Neutrophil (primary cell): ENCODE measurements around the gene SYT2.
"Not testable (repeated sequence)": the region's sequence is repeated elsewhere in the genome, so short reads cannot be mapped to it uniquely, and the experiment has no call there.

ENCODE experiments used
- H3K27ac ChIP-seq: fragments of 200-600 bp; sonication (generic); 2 replicates; pipeline ENCODE4 v1.5.1; 2016; ENCODE audit warnings: mild to moderate bottlenecking, moderate library complexity
- H3K27me3 ChIP-seq: fragments of 200-600 bp; sonication (generic); 2 replicates; pipeline ENCODE4 v1.6.0; 2016; ENCODE audit warnings: mild to moderate bottlenecking
- H3K36me3 ChIP-seq: fragments of 200-600 bp; sonication (generic); 2 replicates; pipeline ENCODE4 v1.5.1; 2017
- H3K4me1 ChIP-seq, 2 experiments: fragments of 200-600 bp in 1 of 2; sonication (generic) in 1 of 2; 1 replicate in 1 of 2; 2 replicates in 1 of 2; pipeline versions ENCODE4 v1.5.1 to v1.6.1; 2013 to 2016; ENCODE audit warnings: low read depth in 1 of 2, low read length in 1 of 2, mild to moderate bottlenecking in 1 of 2, moderate library complexity in 1 of 2; ENCODE audit not compliant: control insufficient read depth in 1 of 2, insufficient read depth in 1 of 2
- H3K4me3 ChIP-seq, 2 experiments: fragments of 200-600 bp in 1 of 2; sonication (generic) in 1 of 2; 1 replicate in 1 of 2; 2 replicates in 1 of 2; pipeline ENCODE4 v1.5.1; 2013 to 2016; ENCODE audit warnings: low read depth in 1 of 2, low read length in 1 of 2, mild to moderate bottlenecking in 1 of 2, moderate library complexity in 1 of 2
- H3K9me3 ChIP-seq: fragments of 200-600 bp; sonication (generic); 2 replicates; pipeline ENCODE4 v1.5.1; 2016
- CTCF ChIP-seq: fragments of 200-600 bp; sonication (generic); IDR thresholded peaks from 2 replicates; pipeline ENCODE4 v1.5.1; 2016; ENCODE audit warnings: antibody characterized with exemption

SYT2 gene

GRCh38 chr1:202553560-202554038, 156.7 kb downstream of the SYT2 start:
- no peaks in the 10 kb centered on the region for H3K9me3 ChIP-seq
- peak overlapping the region; percentile 12 for H3K27ac ChIP-seq
- no peak for TF ChIP-seq CTCF

GRCh38 chr1:202553078-202553477, 157.2 kb downstream of the SYT2 start:
- H3K4me3 ChIP-seq, H3K9me3 ChIP-seq, H3K4me1 ChIP-seq, H3K27me3 ChIP-seq, H3K27ac ChIP-seq: not testable (repeated sequence)
- peaks cover 28% of the 10 kb centered on the region for H3K36me3 ChIP-seq

More at GRCh38 chr1:202553560-202554038, 156.7 kb downstream of the SYT2 start:
- H3K4me1 ChIP-seq: no peaks in the 10 kb centered on the region
- no peak overlapping the region for H3K4me3 ChIP-seq
- H3K36me3 ChIP-seq: peaks cover 28% of the 10 kb centered on the region
- no peaks in the 10 kb centered on the region for H3K27me3 ChIP-seq

GRCh38 chr1:202552615-202553014, 157.6 kb downstream of the SYT2 start:
- not testable (repeated sequence) for H3K27ac ChIP-seq, H3K4me1 ChIP-seq, H3K4me3 ChIP-seq, H3K9me3 ChIP-seq, H3K27me3 ChIP-seq
- peaks cover 28% of the 10 kb centered on the region for H3K36me3 ChIP-seq

GRCh38 chr1:202551683-202552082, 158.6 kb downstream of the SYT2 start:
- Histone ChIP-seq H3K27ac (no peak overlapping the region), H3K4me1 (no peaks in the 10 kb centered on the region), H3K36me3 (peaks cover 23% of the 10 kb centered on the region), H3K4me3 (no peak overlapping the region), H3K9me3 (no peaks in the 10 kb centered on the region), H3K27me3 (no peaks in the 10 kb centered on the region)
- TF ChIP-seq CTCF: no peak

GRCh38 chr1:202550088-202550487, 160.2 kb downstream of the SYT2 start:
- not testable (repeated sequence) for H3K4me1 ChIP-seq, H3K27ac ChIP-seq, H3K9me3 ChIP-seq, H3K27me3 ChIP-seq, H3K4me3 ChIP-seq
- H3K36me3 ChIP-seq: peaks cover 20% of the 10 kb centered on the region

- no peak overlapping the region for H3K4me3 ChIP-seq
- no peaks in the 10 kb centered on the region for H3K9me3 ChIP-seq
- no peaks in the 10 kb centered on the region for H3K4me1 ChIP-seq
- H3K27ac ChIP-seq: no peak overlapping the region
- H3K27me3 ChIP-seq: no peaks in the 10 kb centered on the region
- TF ChIP-seq CTCF: no peak
- peaks cover 21% of the 10 kb centered on the region for H3K36me3 ChIP-seq
Observed at GRCh38 chr1:202547215-202547614, 163.0 kb downstream of the SYT2 start.

GRCh38 chr1:202546796-202547195, 163.5 kb downstream of the SYT2 start:
- H3K27ac ChIP-seq, H3K4me1 ChIP-seq, H3K27me3 ChIP-seq, H3K9me3 ChIP-seq, H3K4me3 ChIP-seq: not testable (repeated sequence)
- H3K36me3 ChIP-seq: peaks cover 17% of the 10 kb centered on the region

GRCh38 chr1:202546377-202546776, 163.9 kb downstream of the SYT2 start:
- H3K4me3 ChIP-seq, H3K9me3 ChIP-seq, H3K4me1 ChIP-seq, H3K27ac ChIP-seq, H3K27me3 ChIP-seq: not testable (repeated sequence)
- peaks cover 15% of the 10 kb centered on the region for H3K36me3 ChIP-seq

- H3K36me3 ChIP-seq: peaks cover 15% of the 10 kb centered on the region
- H3K9me3 ChIP-seq, H3K27me3 ChIP-seq, H3K27ac ChIP-seq, H3K4me3 ChIP-seq, H3K4me1 ChIP-seq: not testable (repeated sequence)
Observed at GRCh38 chr1:202545647-202546303, 164.5 kb downstream of the SYT2 start.

- H3K4me3 ChIP-seq, H3K4me1 ChIP-seq, H3K9me3 ChIP-seq, H3K27ac ChIP-seq, H3K27me3 ChIP-seq: not testable (repeated sequence)
- peaks cover 14% of the 10 kb centered on the region for H3K36me3 ChIP-seq
Observed at GRCh38 chr1:202544766-202545449, 165.3 kb downstream of the SYT2 start.

- not testable (repeated sequence) for H3K27ac ChIP-seq, H3K27me3 ChIP-seq, H3K4me1 ChIP-seq, H3K9me3 ChIP-seq, H3K4me3 ChIP-seq
- peaks cover 13% of the 10 kb centered on the region for H3K36me3 ChIP-seq
Observed at GRCh38 chr1:202543537-202543936, 166.7 kb downstream of the SYT2 start.
